HG02938 (cell line): ENCODE results near the gene CDC5L.
"Not testable (repeated sequence)": the region's sequence is repeated elsewhere in the genome, so short reads cannot be mapped to it uniquely, and the experiment has no call there.

ENCODE experiments used
- ATAC-seq: cut with Tn5 transposase; IDR thresholded peaks from one replicate; pipeline ENCODE4 v1.9.1; 2021; ENCODE audit warnings: mild to moderate bottlenecking, moderate library complexity; ENCODE audit not compliant: unreplicated experiment

Gene CDC5L

DNA sequence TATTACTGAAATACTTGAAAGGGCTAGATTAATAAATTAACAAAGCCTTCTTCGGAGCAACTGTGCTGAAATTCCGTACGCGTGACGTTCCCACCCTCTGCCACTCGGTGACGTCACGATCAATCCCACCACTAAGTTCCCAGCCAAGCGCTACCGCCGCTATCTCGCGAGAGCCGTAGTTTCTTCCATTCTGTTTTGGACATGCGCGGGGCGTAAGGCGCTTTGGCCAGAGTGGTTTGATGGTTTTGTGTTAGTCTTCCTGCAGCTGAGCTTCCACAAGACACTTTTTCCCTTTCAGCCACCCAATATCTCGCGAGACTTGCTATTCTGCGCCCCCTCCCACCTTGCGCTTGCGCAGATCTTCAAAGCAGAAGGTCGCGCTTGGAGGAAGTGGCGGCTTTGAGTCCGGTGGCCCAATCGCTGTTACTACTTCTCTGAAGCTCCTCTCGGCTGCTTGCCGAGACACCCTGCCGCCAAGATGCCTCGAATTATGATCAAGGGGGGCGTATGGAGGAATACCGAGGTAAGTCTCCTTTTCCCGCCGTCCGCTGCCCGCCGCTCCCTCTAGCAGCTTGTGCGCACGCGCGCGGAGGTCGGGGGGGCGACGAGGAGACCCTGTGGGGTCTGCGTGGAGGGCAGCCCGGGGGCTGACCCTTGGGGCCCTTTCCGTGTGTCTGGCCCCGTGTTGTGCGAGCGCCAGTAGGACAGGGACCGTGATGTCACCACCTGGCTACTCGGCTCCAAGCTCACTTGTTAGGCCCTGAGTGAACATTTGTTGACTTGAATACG lies at the start of gene CDC5L:
Gene CDC5L, plus strand, starts transcription at position 361 of the 789 bp plus-strand sequence. Its CDS starts 118 bp downstream, at position 479.
- ATAC-seq = peak; percentile 90

DNA sequence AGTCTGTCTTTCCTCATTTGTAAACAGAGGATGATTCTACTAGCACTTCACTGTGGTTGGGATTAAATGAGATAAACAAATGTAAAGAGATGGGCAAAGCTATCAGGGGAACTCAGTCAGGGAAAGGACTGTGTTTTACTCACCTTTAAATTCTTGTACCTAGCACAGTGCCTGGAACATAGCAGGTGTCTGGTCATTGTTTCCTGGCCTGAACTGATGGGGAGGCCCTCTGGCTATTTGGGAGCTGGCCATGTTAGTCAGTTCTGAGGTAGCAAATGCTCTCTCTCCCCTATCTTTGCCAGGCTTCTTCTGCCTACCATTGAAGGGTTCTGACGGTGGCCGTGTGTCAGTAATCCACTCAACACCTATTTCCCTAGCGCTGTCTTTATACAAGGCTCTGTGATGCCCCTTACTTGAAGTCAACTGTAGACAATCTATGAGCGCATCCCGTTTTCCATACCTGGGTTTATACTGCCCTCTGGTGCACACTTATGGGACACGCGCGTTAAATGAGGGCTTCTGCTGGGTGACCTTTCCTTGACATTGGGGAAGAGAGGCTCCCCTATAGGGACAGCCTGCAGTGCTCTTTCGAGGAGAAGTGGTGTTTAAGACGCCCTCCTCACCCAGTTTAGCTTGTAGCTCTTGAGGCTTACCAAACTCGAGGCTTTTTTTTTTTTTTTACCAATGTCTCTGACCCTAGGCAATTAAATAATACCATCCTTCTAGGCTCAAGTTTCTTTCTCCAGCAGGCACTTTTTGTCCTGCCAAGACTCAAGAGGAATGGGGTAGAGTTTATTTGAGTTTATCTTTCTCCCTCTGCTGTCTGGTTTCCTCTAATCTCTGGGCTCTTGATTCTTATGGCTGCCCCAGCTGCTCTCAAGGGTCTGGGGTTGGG lies 49.0 kb upstream of the CDC5L start:
- no peak for ATAC-seq

DNA sequence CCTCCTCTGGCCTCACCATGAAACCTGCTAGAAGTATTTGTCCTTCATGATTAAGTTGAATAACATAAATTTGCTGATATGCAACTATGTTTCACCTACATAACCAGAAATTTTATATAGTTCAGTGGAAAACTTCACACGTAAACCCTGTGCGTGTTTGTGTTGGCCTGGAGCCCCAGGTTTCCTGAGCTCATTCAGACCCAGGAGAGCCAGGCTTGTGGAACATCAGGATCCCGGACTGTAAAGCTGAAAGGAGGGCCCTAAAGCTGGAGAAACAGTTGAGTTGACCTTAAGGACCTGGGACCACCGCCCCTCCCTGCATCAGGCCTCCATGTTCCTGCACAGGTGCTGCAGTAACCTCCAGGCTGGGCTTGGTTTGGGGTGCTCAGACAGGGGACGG lies 48.2 kb upstream of the CDC5L start:
- no peak for ATAC-seq

DNA sequence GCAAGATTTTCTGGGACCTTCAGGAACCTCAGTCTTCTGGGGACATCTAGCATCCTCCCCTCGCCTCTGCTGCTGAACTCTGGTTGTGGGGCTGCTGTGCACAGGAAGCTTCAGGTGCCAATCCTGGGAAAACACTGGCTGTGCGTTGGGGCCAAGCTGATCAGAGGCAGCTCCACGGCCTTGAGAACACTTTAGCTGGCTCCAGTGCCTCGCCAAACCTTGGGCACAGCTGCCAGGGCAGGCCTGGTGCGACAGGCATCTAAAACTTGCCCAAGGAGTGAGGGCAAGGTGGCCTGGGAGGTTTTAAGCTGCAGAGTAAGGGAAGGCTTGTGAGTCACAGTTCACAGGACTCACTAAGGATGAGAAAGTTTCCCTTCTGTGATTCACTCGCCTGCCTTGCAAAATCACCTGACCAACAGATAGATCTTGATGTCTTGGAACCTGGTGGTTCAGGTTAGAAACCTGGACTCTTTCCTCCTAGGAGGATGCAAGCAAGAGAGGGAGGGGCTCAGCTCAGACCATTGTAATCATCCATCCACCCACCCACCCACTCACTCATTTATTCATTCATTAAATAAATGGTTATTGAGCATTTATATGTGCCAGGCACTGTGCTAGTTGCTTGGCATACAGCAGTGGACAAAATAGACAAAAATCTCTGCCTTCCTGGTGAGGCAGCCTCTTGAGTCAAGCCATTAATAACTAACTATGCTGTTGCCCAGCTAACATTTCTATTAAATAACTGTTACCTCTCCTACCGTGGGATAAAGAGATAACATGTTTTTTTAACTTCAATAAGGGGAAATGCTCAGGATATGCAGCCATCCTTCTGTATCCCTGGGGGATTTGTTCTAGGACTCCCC lies 47.5 kb upstream of the CDC5L start:
- ATAC-seq = no peak

DNA sequence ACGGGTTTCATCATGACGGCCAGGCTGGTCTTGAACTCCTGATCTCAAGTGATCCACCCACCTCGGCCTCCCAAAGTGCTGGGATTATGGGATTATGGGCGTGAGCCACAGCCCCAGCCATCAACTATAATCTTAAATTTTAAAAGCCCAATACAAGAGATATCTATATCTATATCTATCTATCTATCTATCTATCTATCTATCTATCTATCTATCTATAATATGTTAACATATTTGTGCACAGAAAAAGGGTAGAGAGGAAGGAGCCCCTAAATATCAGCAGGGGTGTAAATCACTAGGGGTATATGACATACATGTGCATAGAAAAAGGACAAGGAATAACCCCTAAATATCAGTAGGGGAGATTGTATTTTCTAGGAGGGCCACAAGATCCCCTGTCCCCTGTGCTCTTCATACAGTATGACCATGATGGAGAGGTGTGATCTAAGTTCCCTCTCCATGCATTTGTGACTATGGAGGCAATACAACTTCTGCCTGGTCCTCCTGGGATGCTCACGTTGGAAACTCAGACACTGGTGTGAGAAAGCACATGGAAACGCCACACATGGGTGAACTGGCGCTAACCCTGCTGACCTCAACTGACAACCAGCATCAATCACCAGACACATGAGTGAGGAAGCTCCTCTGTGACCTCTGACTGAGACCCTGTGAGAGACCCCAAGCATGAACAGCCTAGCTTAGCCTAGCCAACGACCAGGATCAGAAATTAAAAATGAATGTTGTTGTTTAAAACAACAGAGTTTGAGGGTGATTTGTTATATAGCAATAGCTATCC lies 46.2 kb upstream of the CDC5L start:
- ATAC-seq = no peak

DNA sequence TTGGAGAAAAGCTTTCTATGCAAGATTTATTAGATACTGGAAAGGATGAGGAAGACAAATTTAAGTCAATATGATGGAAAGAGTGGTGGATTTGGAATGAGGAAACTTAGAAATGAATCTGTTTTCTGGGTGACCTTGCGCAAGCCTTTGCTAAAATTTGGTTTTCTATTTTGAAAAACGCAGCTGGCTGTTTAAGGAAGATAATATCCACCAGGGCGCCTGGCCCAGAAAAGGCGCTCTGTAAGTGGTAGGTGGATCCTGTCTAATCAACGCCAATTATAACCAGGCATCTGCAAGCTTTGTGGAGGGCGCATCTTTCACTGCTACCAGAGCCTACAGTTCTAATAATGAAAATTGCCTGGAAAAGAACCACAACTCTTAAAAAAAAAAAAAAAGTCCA lies 45.5 kb upstream of the CDC5L start:
- no peak for ATAC-seq

DNA sequence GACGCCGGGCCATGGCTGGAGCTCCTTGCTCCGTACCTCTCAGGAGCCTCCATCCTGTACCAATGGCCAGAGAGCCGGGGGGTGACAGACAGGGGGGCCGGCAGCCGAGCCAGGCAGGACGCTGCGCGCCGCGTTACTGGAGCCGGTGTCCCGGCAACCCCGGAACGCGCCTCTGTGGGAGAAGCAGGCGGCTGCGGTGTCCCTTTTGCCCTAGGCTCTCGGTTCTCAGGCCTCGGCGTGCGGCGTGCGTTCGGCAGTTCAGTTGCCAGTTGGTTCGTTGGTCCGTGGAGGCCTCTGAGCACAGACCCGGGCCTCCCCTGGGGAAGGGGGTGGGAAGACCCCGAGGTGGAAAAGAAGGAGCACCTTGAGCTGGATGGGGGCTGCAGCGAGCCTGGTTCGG lies 45.0 kb upstream of the CDC5L start, which contains the start of gene SPATS1:
Gene SPATS1, plus strand, starts transcription at position 162 of the 400 bp plus-strand sequence. CDS start 446 bp downstream, outside the sequence.
- ATAC-seq = no peak

DNA sequence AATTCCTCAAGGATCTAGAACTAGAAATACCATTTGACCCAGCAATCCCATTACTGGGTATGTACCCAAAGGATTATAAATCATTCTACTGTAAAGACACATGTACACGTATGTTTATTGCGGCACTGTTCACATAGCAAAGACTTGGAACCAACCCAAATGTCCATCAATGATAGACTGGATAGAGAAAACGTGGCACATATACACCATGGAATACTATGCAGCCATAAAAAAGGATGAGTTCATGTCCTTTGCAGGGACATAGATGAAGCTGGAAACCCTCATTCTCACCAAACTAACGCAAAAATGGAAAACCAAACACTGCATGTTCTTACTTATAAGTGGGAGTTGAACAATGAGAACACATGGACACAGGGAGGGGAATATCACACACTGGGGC lies 40.7 kb upstream of the CDC5L start:
- ATAC-seq = not testable (repeated sequence)

DNA sequence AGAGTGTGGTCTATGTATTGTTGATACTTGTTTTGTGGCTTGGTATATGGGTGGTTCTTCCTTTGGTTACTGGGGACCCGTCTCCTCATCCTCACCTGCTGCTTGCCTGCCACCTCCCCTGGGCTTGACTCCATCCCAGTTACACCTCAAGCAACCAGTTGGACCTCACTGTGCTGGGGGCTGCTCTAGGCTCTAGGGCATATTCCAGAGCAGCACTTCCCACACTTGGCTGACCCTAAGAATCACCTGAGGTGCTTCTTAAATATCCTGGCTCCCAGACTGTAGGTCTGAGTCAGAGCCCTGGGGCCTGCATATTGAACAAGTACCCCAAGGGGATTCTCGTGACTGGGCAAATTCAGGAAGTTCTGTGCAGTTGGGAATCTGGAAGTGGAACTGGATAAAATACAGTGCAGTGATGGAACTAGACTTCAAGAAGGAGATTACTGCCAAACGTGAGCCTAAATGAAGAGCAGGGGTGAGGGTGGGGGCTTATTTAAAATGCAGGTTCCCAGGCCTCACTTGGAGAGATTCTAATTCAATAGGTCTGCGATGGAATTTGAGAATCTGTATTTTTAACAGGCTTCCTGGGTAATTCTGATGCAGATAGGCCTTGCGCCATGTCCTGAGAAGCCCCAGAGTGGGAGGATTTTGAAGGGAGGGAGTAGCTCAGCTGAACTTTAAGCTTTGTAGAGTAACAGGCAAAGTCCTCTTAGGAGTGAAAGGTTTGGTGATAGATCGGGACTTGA lies 37.4 kb upstream of the CDC5L start:
- ATAC-seq = no peak

DNA sequence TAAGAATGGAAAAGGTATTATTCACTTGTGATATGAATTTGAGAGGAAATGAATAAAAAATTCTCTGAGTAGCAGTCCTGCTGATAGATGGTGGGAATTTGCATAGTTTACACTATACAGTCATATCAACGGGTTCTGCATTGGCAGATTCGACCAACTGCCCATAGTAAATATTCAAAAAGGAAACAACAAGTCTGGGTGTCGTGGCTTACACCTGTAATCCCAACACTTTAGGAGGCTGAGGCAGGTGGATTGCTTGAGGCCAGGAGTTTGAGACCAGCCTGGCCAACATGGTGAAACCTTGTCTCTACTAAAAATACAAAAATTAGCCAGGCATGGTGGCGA lies 36.9 kb upstream of the CDC5L start:
- not testable (repeated sequence) for ATAC-seq

DNA sequence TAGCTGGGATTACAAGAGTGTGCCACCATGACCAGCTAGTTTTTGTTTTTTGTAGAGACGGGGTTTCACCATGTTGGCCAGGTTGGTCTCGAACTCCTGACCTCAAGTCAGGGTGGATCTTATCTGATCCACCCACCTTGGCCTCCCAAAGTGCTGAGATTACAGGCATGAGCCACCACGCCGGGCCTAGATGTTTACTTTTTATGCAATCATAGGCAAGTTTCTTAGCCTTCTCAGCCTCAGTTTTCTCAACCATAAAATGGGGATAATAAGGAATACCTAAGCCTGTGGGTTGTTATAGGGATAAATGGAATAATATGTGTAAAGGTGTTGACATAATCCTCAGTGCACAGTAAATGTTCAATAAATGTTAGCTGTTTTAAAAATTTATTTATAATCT lies 35.2 kb upstream of the CDC5L start:
- no peak for ATAC-seq

DNA sequence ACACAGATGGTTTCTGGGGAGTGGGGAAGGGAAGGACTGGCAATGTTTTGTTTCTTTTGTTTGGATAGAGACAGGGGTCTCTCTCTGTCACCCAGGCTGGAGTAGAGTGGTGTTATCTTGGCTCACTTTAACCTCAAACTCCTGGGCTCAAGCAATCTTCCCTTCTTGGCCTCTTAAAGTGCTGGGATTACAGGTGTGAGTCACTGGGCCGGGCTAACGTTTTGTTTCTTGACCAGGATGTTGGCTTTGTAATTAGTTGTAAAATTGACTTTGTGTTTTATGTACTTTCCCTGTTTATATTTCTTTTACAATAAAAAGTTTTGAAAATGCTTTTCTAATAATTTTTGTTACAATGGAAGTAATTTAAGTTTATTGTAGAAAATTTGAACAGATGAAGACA lies 34.2 kb upstream of the CDC5L start:
- no peak for ATAC-seq

DNA sequence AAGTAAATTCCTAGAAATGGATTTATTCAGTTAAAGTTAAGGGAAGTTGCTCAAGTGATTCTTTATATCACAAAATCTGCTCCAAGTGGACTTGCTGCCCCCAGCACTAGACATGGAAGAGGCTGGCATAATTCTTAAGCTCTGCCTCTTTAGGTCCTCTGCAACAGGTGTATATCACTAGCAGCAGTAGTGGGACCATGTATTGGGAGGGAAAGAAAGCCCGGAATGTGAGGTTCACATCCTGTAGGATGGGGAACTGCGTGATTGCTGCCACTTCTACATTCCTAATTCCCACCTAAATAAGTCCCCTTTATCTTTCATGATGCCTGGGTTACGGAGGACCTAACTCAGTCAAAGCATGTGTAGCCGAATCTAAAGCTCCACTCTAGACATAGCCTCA lies 31.9 kb upstream of the CDC5L start:
- ATAC-seq = no peak

DNA sequence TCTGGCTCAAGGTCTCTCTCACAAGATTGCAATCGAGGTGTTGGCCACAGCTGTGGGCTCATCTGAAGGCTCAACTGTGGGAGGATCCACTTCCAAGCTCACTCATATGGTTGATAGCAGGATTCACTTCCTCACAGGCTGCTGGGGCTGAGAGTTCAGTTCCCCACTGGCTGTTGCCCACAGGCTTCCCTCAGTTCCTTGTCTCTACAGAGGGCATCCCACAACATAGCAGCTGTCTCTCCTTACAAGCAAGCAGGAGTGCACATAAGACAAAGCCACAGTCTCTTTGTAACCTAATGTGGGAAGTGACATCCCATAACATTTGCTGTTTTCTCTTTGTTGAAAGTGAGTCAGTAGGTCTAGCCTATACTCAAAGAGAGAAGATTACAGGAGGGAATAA lies 31.0 kb upstream of the CDC5L start:
- ATAC-seq = no peak

DNA sequence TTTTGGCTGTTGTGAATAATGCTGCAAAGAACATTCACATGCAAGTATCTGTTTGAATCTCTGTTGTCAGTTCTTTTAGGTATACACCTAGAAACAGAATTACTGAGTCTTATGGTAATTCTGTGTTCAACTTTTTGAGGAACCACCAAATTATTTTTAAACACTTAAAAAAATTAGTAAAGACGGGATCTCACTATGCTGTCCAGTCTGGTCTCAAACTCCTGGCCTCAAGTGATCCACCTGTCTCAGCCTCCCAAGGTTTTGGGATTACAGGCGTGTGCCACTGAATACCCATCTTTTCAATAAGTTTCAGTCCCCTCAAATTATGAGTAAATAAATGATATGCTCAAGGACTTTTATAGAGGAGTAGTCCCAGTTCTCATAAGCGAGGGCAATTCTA lies 27.5 kb upstream of the CDC5L start:
- ATAC-seq = no peak

DNA sequence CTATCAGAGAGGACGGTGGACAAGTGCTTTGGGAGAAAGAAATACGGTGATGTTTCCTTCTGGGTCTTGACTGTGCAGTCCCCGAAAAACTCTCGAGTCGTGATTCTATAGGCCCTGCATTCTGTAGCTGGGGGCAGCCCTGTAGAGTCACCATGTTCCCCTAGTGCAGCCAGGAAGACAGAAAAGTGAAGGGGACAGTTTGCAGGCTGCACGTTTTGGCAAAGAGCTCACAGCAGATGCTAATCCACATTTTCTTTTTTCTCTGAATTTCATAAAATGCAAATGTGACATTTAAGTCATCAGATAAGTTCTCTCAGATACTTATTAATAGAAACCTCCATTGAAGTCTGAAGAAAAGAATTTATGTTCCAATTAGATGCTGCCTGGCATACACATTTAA lies 25.6 kb upstream of the CDC5L start:
- ATAC-seq = no peak

DNA sequence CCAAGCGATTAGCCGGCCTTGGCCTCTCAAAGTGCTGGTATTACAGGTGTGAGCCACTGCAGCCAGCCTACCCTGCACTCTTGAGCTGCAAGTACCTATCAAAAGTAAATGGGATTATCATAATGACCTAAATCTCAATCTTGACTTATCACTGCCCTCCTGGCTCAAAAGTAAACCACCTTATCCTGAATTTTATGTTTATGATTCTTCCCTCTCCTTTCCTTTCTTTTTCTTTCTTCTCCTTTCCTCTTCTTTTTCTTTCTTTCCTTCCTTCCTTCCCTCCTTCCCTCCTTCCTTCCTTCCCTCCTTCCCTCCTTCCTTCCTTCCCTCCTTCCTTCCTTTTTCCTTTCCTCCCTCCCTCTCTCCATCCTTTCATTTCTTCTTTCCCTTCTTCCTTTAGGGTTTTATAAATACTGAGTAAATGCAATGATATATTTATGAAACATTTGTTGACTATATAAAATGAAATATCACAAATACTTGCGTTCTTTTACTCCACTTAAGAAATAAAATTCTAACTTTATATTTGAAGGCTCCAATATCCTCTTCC lies 24.1 kb upstream of the CDC5L start:
- ATAC-seq = no peak

DNA sequence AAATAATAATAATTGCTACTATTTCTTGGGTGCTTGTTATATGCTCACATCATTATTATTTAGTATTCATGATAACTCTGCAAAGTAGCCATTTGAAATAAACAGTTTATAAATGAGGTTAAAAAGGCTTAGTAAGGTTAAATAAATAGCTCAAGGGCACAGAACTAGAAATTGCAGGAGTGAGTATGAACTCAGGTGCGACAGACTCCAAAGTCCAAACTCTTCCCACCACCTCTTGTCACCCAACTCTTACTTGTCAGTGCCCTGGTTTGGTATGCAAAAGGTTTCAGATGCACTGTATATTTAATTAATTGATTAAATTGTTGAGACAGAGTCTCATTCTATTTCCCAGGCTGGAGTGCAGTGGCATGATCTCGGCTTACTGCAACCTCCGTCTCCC lies 20.7 kb upstream of the CDC5L start:
- no peak for ATAC-seq

DNA sequence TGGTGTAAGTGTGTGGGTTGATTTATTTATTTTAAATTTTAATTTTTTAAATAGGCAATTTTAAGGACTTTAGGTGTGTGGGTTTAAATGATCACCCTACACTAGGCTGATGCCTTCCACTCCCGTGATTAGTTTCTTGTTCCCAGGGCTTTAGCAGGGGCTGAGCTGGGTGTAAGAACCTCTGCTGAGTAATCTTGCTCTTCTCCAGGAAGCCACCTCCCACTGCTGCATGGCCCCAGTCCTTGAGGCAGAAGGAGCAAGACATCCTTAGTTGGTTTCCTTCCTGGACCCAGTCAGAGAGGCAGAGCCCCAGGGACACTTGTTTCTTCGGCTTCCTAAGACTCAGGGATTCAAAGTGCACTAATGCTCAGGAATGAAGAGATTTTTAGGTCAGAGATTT lies 19.8 kb upstream of the CDC5L start:
- no peak for ATAC-seq
